Parathyroid adenoma (tissue), 2 donors: ENCODE data around the gene RRN3.
"Not testable (repeated sequence)": the region's sequence is repeated elsewhere in the genome, so short reads cannot be mapped to it uniquely, and the experiment has no call there.

Source experiments
- H2AFZ ChIP-seq: fragments of 300-600 bp; sonication (generic); one replicate; pipeline ENCODE4 v1.7.0; 2017; ENCODE audit warnings: antibody characterized with exemption, mild to moderate bottlenecking
- H3K27ac ChIP-seq: fragments of 300-600 bp; sonication (generic); one replicate; pipeline ENCODE4 v1.7.0; 2017
- H3K27me3 ChIP-seq: fragments of 300-600 bp; sonication (generic); one replicate; pipeline ENCODE4 v1.7.0; 2017; ENCODE audit warnings: low read length; ENCODE audit not compliant: control insufficient read depth, insufficient read depth
- H3K36me3 ChIP-seq: fragments of 300-600 bp; sonication (generic); one replicate; pipeline ENCODE4 v1.7.0; 2017; ENCODE audit warnings: low read length; ENCODE audit not compliant: control insufficient read depth, insufficient read depth
- H3K4me1 ChIP-seq: fragments of 300-600 bp; sonication (generic); one replicate; pipeline ENCODE4 v1.7.0; 2017; ENCODE audit warnings: control low read depth
- H3K4me2 ChIP-seq: fragments of 300-600 bp; sonication (generic); one replicate; pipeline ENCODE4 v1.7.0; 2017; ENCODE audit warnings: low read length
- H3K4me3 ChIP-seq: fragments of 300-600 bp; sonication (generic); one replicate; pipeline ENCODE4 v1.7.0; 2017; ENCODE audit warnings: low read depth, low read length
- H3K79me2 ChIP-seq: fragments of 300-600 bp; sonication (generic); one replicate; pipeline ENCODE4 v1.7.0; 2017; ENCODE audit warnings: control low read depth
- H3K9ac ChIP-seq: fragments of 300-600 bp; sonication (generic); one replicate; pipeline ENCODE4 v1.7.0; 2017; ENCODE audit warnings: mild to moderate bottlenecking
- H3K9me3 ChIP-seq: fragments of 300-600 bp; sonication (generic); one replicate; pipeline ENCODE4 v1.7.0; 2017; ENCODE audit warnings: low read length; ENCODE audit not compliant: control insufficient read depth
- TF ChIP-seq, protein P1 (sequence below): fragments of 300-600 bp; sonication (generic); IDR thresholded peaks from one replicate; pipeline ENCODE4 v1.7.0; 2017; ENCODE audit warnings: antibody characterized with exemption, mild to moderate bottlenecking
- donor health status: primary hyperparathyroidism.

The RRN3 gene

DNA sequence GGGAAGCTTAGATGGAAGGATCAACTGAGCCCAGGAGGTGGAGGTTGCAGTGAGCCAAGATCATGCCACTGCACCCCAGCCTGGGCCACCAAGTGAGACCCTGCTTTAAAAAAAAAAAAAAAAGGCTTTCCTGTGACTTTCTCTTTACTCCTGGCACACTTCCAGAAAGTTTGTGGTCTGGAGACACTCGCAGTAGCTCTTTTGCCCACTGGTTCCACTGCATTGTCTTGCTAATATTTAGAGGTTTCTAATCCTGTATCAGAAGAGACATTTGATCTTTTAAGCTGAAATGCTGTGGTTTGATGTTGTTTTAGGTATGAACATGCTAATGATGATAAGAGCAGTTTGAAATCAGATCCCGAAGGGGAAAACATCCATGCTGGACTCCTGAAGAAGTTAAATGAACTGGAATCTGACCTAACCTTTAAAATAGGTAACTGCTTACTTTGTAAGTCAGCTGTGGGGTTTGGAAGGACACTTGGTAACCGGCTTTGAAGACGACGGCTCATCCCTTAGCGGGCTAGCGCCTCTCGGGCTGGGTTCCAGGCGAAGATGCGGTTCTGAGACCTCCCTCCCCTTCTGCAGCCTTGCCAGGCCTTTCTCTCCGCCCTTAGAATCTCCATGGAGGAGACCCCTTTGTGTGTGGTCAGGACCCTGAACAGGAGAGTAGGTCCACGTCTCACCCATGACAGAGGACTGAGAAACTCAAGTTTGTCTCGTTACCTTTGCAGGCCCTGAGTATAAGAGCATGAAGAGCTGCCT is 61.3 kb downstream of the RRN3 start:
- Histone ChIP-seq H3K79me2 (no peaks in the 10 kb centered on the region), H3K9me3 (no peaks in the 10 kb centered on the region), H3K27ac (no peak overlapping the region), H3K4me1 (no peaks in the 10 kb centered on the region), H3K4me3 (no peak overlapping the region), H3K36me3 (no peaks in the 10 kb centered on the region), H3K9ac (no peak overlapping the region), H3K27me3 (no peaks in the 10 kb centered on the region), H2AFZ (no peak overlapping the region), H3K4me2 (no peak overlapping the region)
- TF ChIP-seq, protein P1, sequence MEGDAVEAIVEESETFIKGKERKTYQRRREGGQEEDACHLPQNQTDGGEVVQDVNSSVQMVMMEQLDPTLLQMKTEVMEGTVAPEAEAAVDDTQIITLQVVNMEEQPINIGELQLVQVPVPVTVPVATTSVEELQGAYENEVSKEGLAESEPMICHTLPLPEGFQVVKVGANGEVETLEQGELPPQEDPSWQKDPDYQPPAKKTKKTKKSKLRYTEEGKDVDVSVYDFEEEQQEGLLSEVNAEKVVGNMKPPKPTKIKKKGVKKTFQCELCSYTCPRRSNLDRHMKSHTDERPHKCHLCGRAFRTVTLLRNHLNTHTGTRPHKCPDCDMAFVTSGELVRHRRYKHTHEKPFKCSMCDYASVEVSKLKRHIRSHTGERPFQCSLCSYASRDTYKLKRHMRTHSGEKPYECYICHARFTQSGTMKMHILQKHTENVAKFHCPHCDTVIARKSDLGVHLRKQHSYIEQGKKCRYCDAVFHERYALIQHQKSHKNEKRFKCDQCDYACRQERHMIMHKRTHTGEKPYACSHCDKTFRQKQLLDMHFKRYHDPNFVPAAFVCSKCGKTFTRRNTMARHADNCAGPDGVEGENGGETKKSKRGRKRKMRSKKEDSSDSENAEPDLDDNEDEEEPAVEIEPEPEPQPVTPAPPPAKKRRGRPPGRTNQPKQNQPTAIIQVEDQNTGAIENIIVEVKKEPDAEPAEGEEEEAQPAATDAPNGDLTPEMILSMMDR = no peak

DNA sequence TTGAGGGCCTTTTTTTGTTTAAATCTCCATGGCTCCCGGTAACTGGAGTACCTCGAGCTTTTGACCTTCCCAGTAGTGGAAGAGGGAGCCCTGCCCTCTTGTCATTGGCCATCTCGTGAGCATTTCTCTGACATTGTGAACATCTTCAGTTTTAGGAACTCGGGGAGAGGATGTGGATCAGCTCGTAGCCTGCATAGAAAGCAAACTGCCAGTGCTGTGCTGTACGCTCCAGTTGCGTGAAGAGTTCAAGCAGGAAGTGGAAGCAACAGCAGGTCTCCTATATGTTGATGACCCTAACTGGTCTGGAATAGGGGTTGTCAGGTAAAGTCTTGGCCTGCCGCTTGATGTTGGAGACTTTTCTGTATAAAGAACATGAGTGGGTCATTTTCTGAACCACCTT is 62.5 kb downstream of the RRN3 start:
- TF ChIP-seq, protein P1 = no peak
- no peak overlapping the region for H3K27ac ChIP-seq
- no peak overlapping the region for H3K9ac ChIP-seq
- H3K4me3 ChIP-seq = no peak overlapping the region
- no peaks in the 10 kb centered on the region for H3K4me1 ChIP-seq
- H3K4me2 ChIP-seq = no peak overlapping the region
- no peak overlapping the region for H2AFZ ChIP-seq
- H3K36me3 ChIP-seq = no peaks in the 10 kb centered on the region
- no peaks in the 10 kb centered on the region for H3K27me3 ChIP-seq
- H3K9me3 ChIP-seq = no peaks in the 10 kb centered on the region
- no peaks in the 10 kb centered on the region for H3K79me2 ChIP-seq

DNA sequence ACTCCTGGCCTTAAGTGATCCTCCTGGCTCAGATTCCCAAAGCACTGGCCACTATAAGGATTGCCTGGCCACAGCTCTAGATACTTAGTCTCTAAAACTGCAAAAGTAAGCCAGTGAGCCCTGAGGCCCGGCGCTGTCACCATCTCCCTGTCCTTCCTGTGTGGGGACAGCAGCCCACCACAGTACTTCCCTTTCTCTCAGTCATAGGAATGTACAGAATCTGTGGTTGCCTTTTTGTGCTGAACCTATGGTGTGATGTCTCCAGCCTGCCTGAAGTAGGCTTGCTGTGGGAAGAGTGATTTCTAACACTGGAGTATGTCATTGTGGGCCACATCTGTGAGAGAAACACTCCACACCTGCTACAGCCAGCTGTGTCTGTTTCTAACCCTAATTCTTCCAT is 62.9 kb downstream of the RRN3 start:
- H2AFZ ChIP-seq = no peak overlapping the region
- H3K79me2 ChIP-seq = no peaks in the 10 kb centered on the region
- H3K4me2 ChIP-seq = no peak overlapping the region
- H3K27ac ChIP-seq = no peak overlapping the region
- H3K9ac ChIP-seq = no peak overlapping the region
- no peaks in the 10 kb centered on the region for H3K27me3 ChIP-seq
- H3K9me3 ChIP-seq = no peaks in the 10 kb centered on the region
- no peak overlapping the region for H3K4me3 ChIP-seq
- H3K4me1 ChIP-seq = no peaks in the 10 kb centered on the region
- no peaks in the 10 kb centered on the region for H3K36me3 ChIP-seq
- TF ChIP-seq, protein P1 = no peak

DNA sequence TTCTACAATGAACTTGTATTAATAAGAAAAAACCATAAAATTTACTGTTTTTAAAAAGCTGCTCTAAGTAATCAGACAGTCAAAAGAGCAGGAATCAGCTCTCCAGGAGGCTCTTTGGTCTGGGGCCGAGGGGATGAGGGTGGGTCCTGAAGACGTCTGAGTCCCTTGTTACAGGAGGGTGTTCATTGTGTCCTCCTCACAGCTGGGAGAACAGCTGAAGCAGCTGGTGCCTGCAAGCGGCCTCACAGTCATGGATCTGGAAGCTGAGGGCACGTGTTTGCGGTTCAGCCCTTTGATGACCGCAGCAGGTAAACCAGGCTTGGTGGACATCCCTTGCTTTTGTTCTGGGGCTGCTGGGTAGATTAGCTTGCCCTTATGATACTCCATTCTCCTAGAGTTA is 64.3 kb downstream of the RRN3 start:
- not testable (repeated sequence) for H3K9me3 ChIP-seq, H3K79me2 ChIP-seq, H3K36me3 ChIP-seq, H3K9ac ChIP-seq, H2AFZ ChIP-seq, H3K4me2 ChIP-seq, H3K4me1 ChIP-seq, H3K27me3 ChIP-seq, H3K4me3 ChIP-seq, H3K27ac ChIP-seq

DNA sequence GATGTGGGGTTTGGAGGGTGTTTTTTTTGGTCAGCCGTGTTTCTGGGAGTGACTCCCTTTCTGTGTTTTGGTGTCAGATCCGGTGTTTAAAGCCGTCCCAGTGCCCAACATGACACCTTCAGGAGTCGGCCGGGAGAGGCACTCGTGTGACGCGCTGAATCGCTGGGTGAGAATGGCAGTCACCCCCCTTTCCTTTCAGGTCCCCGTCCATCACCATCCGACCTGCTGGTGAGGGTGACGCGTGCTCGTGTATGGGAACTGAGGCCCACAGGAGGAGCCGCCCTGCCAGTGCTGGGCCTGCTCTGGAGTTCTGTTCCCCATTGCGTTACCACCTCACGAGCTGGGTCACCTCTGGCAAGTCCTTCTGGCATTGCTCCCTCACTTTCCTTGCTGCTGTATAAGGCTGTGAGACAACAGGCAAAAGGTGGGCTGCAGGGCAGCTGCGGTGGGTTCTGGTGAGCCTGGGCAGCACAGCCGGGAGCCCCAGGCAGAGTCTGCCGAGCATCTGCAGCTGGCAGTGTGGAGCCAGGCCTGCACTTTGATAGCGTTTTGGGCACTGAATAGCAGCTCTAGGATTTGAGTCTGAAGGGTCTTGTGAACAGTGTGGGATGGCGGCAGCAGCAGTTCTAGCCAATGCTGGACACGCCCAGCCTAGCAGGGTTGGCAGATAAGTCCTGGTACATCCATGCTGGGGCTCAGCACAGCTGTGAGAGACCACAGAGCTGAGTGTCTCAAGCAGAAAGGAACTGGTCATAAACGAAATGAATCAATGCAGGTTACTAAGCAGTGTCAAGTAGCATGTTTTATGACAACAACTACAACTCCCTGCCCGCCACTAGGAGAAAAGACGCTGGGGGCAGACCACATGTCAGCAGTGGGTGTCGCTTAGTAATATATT is 65.0 kb downstream of the RRN3 start:
- H3K27me3 ChIP-seq, H3K36me3 ChIP-seq, H3K4me3 ChIP-seq, H3K4me1 ChIP-seq, H3K9me3 ChIP-seq, H3K4me2 ChIP-seq, H3K79me2 ChIP-seq, H3K27ac ChIP-seq, H3K9ac ChIP-seq, H2AFZ ChIP-seq: not testable (repeated sequence)

DNA sequence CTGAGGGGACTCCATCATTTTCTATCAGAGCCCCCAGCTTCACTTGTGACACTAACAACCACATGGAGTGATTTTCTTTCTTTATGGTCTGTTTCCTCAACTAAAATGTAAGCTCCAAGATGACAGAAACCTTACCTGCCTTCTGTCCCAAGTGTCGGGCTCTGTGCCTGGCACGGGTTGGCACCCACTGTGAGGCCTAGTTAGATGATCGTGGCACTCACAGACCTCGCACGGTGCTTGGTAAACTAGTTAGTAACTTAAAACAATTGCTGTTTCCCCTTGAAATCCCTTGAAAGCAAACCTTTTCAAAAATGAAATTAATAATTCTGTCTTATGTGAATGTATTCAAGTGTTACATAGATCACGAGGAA is 65.7 kb downstream of the RRN3 start:
- H3K4me3 ChIP-seq, H3K9me3 ChIP-seq, H3K27me3 ChIP-seq, H3K4me1 ChIP-seq, H3K4me2 ChIP-seq, H3K27ac ChIP-seq, H3K79me2 ChIP-seq, H2AFZ ChIP-seq, H3K36me3 ChIP-seq, H3K9ac ChIP-seq: not testable (repeated sequence)

DNA sequence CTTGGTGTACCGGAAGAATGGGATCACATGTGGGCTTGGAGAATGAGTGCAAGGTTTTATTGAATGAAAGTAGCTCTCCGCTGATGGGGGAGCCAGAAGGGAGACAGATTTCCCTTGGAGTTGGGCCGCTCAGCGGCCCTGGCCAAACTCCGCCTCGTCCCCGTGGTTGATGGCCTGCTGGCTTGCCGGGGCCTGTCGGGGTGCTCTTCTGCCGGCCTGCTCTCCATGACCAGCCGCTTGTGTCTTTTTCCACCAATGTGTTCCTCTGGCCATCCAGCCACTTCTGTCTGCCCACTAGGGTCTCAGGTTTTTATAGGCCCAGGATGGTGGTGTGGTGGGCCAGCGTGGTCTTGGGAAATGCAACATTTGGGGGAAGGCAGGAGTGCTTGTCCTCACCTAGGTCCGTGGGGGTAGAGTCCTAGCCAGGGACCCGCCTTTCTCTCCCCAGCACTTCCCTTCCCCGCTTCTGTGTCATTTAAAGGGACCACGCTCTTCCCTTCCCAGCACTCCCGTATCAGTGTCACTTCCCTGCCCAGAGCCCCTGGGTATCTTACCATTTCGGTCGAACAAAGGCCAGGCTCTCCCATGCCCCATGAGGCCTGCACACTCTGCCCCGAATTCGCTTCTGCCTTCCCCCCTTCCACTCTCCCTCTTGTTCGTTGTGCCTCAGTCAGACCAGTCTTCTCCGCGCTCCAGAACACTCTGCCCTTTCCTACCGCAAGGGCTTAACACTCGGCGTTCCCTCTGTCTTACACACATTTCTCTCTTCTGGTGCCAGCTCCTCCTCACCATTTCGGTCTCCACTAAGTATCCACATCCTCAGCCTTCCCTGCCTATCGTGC is 66.3 kb downstream of the RRN3 start:
- H3K9ac ChIP-seq, H3K36me3 ChIP-seq, H2AFZ ChIP-seq: not testable (repeated sequence)

DNA sequence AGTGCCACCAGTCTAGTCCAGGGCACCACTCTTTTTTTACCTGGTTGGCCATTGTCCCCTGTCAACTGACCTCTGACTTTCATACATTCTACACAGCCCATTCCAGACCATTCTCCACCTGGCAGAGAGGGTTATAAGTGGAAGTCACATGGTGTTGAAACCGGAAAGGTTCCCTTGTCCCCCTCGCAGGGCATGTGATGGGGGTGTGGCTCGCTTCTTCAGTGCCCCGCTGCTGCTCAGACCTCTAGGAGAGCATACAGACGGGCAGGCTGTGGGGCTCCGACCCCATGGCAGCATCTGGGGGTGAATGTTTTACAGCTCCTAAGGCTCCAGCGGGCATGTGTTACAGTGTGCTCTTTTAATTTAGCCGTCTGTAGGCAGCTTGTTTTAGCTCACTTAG is 67.0 kb downstream of the RRN3 start:
- not testable (repeated sequence) for H3K4me1 ChIP-seq, H3K36me3 ChIP-seq, H3K27me3 ChIP-seq, H3K79me2 ChIP-seq, H3K9me3 ChIP-seq, H3K4me2 ChIP-seq, H3K9ac ChIP-seq, H3K4me3 ChIP-seq, H2AFZ ChIP-seq, H3K27ac ChIP-seq

More for the DNA sequence above, 66.3 kb downstream of the RRN3 start:
- not testable (repeated sequence) for H3K27me3 ChIP-seq, H3K4me1 ChIP-seq, H3K9me3 ChIP-seq, H3K4me2 ChIP-seq, H3K79me2 ChIP-seq, H3K27ac ChIP-seq, H3K4me3 ChIP-seq
